ENCODE results near the gene BRD9. TPM values are rescaled to one million over a fixed set of nuclear protein-coding genes. Genes with fewer than 3 reads are reported as not detected.
A peak's percentile ranks its signal among the peaks of the same experiment; 100 is the strongest.
"Not testable (repeated sequence)": the region's sequence is repeated elsewhere in the genome, so short reads cannot be mapped to it uniquely, and the experiment has no call there.

Gene BRD9
- total and polyA plus RNA-seq, 10 donors = 26.5 to 82.9 (median 39.1) TPM

- peak; percentile 51 for DNase-seq
- WGBS, 5 donors = 90 to 95% (median 94%) methylated on average over 9 of the region's 9 CpGs
- no peak for TF ChIP-seq POLR2AphosphoS5 (IDR thresholded peaks at IDR 0.05)
- TF ChIP-seq CTCF (IDR thresholded peaks at IDR 0.05 in 8 of 11, conservative IDR thresholded peaks at IDR 0.05 in 3 of 11) = no peak
- TF ChIP-seq POLR2A (IDR thresholded peaks at IDR 0.05) = no peak
- Histone ChIP-seq H3K27me3 (replicated peaks in 1 of 7) (peaks cover 0 to 25% (median 9%) of the 10 kb centered on the region in 7 donors), H3K4me3 (no peak overlapping the region), H3K9me3 (no peaks in the 10 kb centered on the region), H3K36me3 (no peaks in the 10 kb centered on the region), H3K4me1 (peaks cover 0 to 16% (median 9%) of the 10 kb centered on the region in 6 donors), H3K27ac (no peak overlapping the region)
- intact Hi-C loops (cut with DNase I; ENCODE audit: low total_unique reads) = loop anchor here (5.0 to 10.0 kb wide), 2 partner anchors 221 to 733 kb away; no protein-coding TSS in a partner anchor
Observed at GRCh38 chr5:921456-922435, 29.1 kb upstream of the BRD9 start.

GRCh38 chr5:920321-920720 is 27.7 kb upstream of the BRD9 start:
- Histone ChIP-seq H3K27ac (no peak overlapping the region), H3K4me3 (no peak overlapping the region), H3K4me1 (peaks cover 0 to 7% (median 3%) of the 10 kb centered on the region in 6 donors), H3K27me3 (replicated peaks in 1 of 7) (peaks cover 0 to 10% (median 0%) of the 10 kb centered on the region in 7 donors), H3K36me3 (peaks cover 0 to 13% (median 0%) of the 10 kb centered on the region in 6 donors), H3K9me3 (no peaks in the 10 kb centered on the region)
- 81 to 91% (median 87%) methylated on average over 7 of the region's 7 CpGs for WGBS, 5 donors
- DNase-seq = no peak
- TF ChIP-seq POLR2AphosphoS5 (IDR thresholded peaks at IDR 0.05) (no peak), POLR2A (IDR thresholded peaks at IDR 0.05) (no peak), CTCF (IDR thresholded peaks at IDR 0.05 in 8 of 11, conservative IDR thresholded peaks at IDR 0.05 in 3 of 11) (no peak)
- intact Hi-C loops (cut with DNase I; ENCODE audit: low total_unique reads) = loop anchor here (5.0 to 10.0 kb wide), 2 partner anchors 222 to 734 kb away; no protein-coding TSS in a partner anchor

- TF ChIP-seq CTCF (IDR thresholded peaks at IDR 0.05 in 8 of 11, conservative IDR thresholded peaks at IDR 0.05 in 3 of 11) (no peak), POLR2AphosphoS5 (IDR thresholded peaks at IDR 0.05) (no peak), POLR2A (IDR thresholded peaks at IDR 0.05) (no peak)
- Histone ChIP-seq H3K9me3 (no peaks in the 10 kb centered on the region), H3K36me3 (peaks cover 0 to 21% (median 0%) of the 10 kb centered on the region in 6 donors), H3K4me1 (peaks cover 0 to 7% (median 3%) of the 10 kb centered on the region in 6 donors), H3K27me3 (replicated peaks in 1 of 7) (peaks cover 0 to 2% (median 0%) of the 10 kb centered on the region in 7 donors), H3K27ac (no peak overlapping the region), H3K4me3 (no peak overlapping the region)
- intact Hi-C loops (cut with DNase I; ENCODE audit: low total_unique reads) = no loop called here
- DNase-seq = no peak
- WGBS, 5 donors = 87 to 92% (median 91%) methylated on average over 9 of the region's 9 CpGs
Observed at GRCh38 chr5:919356-920000, 26.9 kb upstream of the BRD9 start.

- H3K27me3 ChIP-seq (replicated peaks in 1 of 7); intact Hi-C loops (cut with DNase I; ENCODE audit: low total_unique reads); H3K4me3 ChIP-seq; H3K27ac ChIP-seq; H3K4me1 ChIP-seq; DNase-seq; H3K9me3 ChIP-seq: not testable (repeated sequence)
- peaks cover 0 to 25% (median 0%) of the 10 kb centered on the region in 6 donors for H3K36me3 ChIP-seq
- WGBS, 5 donors = 93 to 98% (median 98%) methylated on average over 5 of the region's 5 CpGs
Observed at GRCh38 chr5:918717-919116, 26.1 kb upstream of the BRD9 start.
